Breast epithelium (tissue), 3 donors: ENCODE results near the gene SCRG1.

Experiments
- POLR2AphosphoS5 ChIP-seq, 3 donors: sonication (generic); formaldehyde crosslinking; IDR thresholded peaks; one replicate each; pipeline ENCODE4 v1.6.1; 2017; ENCODE audit warnings: antibody characterized with exemption in 3 of 3
- TF ChIP-seq, protein P1 (sequence below), 3 donors: fragments of 450-650 bp; IDR thresholded peaks; one replicate each; pipeline ENCODE4 v1.5.1; 2016 to 2017; ENCODE audit warnings: antibody characterized with exemption in 3 of 3, mild to moderate bottlenecking in 3 of 3, moderate library complexity in 3 of 3

DNA sequence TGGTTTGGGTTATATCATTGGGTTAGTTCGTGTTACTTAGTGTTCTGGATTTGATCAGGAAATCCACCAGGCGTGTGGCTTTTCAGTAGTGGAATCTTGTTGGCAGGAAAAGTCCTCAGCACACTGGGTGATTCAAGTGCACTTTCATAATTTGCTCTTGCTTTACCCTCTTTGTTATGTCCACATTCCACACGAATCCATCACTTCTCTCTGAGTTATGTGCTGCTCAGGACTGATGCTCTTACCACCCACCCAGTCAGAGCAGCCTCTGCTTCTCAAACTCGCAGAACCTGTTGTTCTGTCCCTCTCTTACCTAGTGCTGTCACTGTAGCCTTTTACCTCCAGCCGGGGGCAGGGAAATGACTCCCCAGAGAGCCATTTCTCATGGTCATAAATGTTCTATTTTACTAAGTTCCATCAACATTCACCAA, 37.2 kb upstream of the SCRG1 start:
- TF ChIP-seq, protein P1, sequence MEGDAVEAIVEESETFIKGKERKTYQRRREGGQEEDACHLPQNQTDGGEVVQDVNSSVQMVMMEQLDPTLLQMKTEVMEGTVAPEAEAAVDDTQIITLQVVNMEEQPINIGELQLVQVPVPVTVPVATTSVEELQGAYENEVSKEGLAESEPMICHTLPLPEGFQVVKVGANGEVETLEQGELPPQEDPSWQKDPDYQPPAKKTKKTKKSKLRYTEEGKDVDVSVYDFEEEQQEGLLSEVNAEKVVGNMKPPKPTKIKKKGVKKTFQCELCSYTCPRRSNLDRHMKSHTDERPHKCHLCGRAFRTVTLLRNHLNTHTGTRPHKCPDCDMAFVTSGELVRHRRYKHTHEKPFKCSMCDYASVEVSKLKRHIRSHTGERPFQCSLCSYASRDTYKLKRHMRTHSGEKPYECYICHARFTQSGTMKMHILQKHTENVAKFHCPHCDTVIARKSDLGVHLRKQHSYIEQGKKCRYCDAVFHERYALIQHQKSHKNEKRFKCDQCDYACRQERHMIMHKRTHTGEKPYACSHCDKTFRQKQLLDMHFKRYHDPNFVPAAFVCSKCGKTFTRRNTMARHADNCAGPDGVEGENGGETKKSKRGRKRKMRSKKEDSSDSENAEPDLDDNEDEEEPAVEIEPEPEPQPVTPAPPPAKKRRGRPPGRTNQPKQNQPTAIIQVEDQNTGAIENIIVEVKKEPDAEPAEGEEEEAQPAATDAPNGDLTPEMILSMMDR (IDR thresholded peaks at IDR 0.05) = no peak
- TF ChIP-seq POLR2AphosphoS5 (IDR thresholded peaks at IDR 0.05) = no peak
